ENCODE results near the gene SUZ12.
"Not testable (repeated sequence)": the region's sequence is repeated elsewhere in the genome, so short reads cannot be mapped to it uniquely, and the experiment has no call there.

Gene SUZ12

DNA sequence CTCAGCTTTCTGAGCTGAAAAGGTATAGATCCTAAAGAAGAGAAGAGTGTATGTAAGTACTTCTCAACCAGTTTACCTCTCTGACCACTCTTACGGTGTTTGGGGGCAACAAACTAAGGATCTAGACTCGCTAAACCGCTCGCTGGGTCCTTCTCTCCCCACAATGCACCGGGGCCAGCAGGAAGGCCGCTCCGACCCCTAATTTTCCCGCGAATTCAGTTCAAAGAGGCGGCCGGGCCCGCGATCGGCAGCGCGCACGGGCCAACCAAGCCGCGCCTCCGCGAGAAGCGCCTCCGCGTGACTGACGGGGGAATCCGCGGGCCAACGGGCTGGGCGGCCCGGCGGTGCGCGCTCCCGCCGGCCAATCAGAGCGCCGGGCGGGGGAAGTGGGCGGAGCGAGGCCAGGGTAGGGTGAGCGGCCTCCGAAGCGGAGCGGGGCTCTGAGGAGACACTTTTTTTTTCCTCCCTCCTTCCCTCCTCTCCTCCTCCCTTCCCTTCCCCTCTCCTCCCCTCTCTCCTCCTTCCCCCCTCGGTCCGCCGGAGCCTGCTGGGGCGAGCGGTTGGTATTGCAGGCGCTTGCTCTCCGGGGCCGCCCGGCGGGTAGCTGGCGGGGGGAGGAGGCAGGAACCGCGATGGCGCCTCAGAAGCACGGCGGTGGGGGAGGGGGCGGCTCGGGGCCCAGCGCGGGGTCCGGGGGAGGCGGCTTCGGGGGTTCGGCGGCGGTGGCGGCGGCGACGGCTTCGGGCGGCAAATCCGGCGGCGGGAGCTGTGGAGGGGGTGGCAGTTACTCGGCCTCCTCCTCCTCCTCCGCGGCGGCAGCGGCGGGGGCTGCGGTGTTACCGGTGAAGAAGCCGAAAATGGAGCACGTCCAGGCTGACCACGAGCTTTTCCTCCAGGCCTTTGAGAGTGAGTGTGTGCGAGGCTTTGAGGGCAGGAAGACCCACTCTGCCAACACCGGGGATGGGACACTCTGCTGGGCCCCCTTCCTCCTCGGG lies at the start of gene SUZ12:
Gene SUZ12 (plus strand): TSS at position 393 of the 995 bp plus-strand sequence. CDS start 240 bp downstream, at position 633.
- peak; percentile 90 for DNase-seq

GRCh38 chr17:31888124-31888523 lies 48.7 kb upstream of the SUZ12 start:
- DNase-seq = peak; percentile 7

- no peak for DNase-seq
Measured at GRCh38 chr17:31900877-31901276, 35.9 kb upstream of the SUZ12 start.

- DNase-seq = no peak
Measured at GRCh38 chr17:31902693-31903092, 34.1 kb upstream of the SUZ12 start.

DNA sequence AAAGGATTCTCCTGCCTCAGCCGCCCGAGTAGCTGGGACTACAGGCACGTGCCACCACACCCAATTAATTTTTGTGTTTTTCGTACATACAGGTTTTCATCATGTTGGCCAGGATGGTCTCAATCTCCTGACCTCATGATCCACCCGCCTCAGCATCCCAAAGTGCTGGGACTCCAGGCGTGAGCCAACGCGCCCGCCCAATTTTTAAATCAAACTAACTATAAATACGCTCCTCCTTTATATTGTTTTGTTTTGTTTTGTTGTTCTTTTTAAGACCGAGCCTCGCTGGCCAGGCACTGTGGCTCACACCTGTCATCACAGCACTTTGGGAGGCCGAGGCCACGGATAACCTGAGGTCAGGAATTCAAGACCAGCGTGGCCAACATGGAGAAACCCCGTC lies 33.4 kb upstream of the SUZ12 start:
- DNase-seq = no peak

- no peak for DNase-seq
Measured at GRCh38 chr17:31907342-31907962, 29.4 kb upstream of the SUZ12 start.

DNA sequence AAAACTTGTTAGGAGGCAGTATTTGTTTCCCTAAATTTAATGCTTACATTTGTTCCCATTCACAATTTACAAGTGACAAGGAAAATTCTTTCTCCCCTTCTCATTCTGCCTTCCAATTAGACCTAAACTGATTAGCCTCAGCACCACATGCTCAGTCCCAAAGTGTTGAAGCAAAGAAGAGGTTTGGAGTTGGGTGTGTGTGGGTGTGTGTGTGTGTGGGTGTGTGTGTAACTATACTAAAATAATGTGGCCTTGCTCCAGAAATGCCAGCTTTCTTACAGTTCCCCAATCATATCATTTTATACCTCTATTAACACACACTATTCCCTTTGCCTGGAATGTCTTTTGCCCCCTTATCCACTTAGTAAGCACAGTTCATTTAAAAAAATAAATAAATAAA lies 28.4 kb upstream of the SUZ12 start:
- no peak for DNase-seq

- not testable (repeated sequence) for DNase-seq
Measured at GRCh38 chr17:31912705-31913104, 24.1 kb upstream of the SUZ12 start.

DNA sequence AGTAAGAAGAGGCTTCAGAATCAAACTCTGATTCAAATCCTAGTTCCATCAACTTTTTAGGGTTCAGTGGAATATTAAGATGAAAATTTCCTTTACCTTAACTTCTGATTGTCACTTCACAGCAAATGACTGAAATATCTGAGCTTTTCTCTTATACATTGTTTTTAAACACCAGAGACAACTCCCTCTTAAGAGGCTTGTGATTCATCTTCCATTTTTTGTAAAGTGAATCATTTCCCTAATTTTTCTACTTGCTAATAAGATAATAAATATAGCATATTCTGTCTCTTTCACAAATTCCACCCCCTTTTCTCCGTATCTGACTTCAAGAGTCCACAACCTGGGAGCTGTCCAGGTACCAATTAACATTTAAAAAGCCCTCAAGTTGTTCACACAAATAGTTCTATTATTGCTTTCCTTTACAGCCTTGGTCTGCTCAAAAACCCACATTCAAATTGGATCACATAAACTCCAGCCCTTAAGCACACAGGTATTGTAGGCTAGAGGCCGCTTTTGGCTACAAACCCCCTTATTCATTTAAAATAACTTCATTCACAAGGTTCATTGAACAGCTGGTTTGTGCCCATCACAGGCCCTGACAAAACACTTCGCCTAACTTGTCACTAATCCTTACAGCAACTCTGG lies 21.2 kb upstream of the SUZ12 start:
- no peak for DNase-seq

DNA sequence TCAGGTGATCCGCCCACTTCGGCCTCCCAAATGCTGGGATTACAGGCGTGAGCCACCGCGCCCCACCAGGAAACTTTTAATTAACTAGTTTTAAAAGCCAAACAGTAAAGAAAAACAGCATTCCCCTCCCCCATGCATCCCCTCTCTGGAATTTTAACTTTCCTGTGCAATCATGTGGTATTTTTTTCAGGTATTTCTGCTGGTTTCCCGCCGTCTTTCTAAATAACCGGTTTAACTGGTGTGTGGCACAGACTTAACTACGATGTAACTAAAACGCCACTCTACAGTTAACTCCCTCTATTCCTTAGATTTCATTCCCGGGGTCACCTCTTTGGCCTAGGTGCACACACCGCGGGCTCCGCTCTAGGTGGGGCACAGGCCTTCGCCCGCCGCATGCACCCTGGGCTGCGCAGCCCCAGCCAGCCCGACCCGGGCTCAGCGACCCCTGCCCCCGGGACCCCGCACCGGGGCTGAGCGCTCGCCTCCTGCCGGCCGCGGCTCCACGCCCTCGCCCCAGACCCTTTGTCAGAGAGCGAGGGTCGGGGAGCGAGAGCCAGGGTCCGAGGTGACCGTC lies 20.2 kb upstream of the SUZ12 start:
- DNase-seq = no peak

GRCh38 chr17:31917065-31917529 lies 19.7 kb upstream of the SUZ12 start:
- DNase-seq = no peak

DNA sequence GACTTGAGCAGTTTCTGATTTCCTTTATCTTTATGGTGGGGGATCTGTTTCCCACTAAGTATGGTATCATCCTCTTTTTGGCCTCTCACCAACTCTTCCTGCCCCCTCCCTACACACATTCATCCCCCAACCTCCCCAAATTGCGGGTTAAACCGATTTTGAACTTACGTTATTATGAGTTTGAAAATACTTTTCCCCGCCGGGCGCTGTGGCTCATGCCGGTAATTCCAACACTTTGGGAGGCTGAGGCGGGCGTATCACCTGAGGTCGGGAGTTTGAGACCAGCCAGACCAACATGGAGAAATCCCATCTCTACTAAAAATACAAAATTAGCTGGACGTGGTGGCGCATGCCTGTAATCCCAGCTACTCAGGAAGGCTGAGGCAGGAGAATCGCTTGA lies 19.1 kb upstream of the SUZ12 start:
- not testable (repeated sequence) for DNase-seq

DNA sequence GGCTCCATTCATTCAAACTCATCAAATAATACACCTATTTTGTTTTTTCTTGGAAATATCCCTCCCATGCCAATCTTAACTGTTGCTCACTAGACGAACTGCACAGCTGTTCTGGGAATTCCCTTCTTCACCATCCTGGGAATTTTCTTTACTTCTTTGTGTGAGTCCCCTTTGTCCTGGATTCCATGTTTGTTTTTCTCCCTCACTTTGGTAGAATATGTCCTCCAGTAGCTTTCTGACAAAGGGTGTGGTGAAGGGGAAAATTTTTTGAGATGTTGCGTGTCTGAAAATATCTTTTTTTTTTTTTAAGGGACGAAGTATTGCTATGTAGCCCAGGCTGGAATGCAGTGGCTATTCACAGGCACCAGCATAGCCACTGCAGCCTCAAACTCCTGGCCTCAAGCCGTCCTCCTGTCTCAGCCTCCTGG lies 18.1 kb upstream of the SUZ12 start:
- DNase-seq = no peak

- no peak for DNase-seq
Measured at GRCh38 chr17:31919802-31920525, 16.8 kb upstream of the SUZ12 start.

DNA sequence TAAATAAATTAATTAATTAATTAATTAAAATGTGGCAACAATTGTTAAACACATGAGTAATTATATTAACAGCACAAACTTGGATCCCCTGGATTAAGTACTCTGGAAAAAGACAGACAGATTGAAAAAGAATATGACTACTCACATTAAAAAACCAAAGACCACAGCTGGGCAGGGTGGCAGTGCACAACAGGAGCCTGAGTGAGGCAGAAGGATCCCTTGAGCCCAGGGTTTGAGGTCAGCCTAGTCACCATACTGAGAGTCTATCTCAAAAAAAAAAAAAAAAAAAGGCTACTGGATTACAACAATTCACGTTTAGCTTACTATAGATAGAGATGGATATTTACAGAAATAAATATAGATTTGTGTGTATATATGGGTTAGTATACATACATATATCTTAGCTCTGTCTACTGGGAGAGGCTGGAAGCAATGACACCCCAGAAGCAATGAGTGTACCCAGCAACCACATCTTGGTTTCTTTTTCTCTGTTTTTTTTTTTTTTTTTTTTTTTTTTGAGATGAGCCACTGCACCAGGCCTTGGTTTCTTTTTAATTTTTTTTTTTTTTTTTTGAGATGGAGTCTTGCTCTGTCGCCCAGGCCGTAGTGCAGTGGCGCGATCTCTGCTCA lies 10.6 kb upstream of the SUZ12 start:
- DNase-seq = no peak

DNA sequence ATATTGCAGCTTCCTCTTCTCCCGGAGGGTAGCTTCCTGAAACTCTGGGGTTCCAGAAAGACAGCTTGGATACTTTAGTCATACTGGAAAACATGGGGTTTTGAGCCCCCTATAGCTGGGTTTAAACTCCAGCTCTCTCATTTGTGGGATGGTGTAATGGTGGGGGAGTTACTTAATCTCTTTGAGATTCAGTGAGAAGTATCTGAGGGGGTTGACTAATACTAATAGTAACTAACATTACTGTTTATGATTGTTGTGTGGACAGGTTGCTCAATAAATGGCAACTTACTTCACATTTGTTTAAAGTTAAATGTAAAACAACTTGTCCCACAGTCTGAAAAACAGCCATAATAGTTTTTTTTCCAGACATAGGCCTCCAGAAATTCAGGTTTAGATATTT lies 5.1 kb upstream of the SUZ12 start:
- DNase-seq = no peak

- no peak for DNase-seq
Measured at GRCh38 chr17:31935512-31935911, 1.3 kb upstream of the SUZ12 start.

GRCh38 chr17:31937926-31938641 lies 1.3 kb downstream of the SUZ12 start:
- not testable (repeated sequence) for DNase-seq

DNA sequence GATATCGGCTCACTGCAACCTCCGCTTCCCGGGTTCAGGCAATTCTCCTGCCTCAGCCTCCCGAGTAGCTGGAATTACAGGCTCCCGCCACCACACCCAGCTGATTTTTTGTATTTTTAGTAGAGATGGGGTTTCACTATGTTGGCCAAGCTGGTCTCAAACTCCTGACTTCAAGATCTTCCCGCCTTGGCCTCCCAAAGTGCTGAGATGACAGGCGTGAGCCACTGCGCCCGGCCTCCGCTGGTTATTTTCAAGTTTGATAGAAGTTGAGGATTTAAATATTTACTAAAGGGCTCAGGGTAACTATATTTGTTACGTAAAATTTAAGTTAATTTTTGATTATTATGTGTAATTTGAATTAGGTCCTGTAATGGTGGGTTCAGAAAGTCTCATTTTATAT lies 5.1 kb downstream of the SUZ12 start:
- DNase-seq = not testable (repeated sequence)

- not testable (repeated sequence) for DNase-seq
Measured at GRCh38 chr17:31942396-31942795, 5.6 kb downstream of the SUZ12 start.

DNA sequence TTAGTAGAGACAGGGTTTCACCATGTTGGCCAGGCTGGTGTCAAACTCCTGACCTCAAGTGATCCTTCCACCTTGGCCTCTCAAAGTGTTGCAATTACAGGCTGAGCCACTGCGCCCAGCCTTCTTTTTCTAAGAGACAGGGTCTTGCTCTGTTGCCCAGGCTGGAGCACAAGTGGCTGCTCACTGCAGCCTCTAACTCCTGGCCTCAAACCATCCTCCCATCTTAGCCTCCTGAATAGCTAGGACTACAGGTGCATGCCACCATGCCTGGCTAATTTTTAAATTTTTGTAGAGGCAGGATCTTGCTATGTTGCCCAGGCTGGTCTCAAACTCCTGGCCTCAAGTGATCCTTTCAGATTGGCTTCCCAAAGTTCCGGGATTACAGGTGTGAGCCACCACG lies 15.1 kb downstream of the SUZ12 start:
- not testable (repeated sequence) for DNase-seq

All from CD4-positive, alpha-beta T cell treated with Interleukin-10 for 1 hour (primary cell).